ENCODE measurements around the gene DLG2.

Gene DLG2

DNA sequence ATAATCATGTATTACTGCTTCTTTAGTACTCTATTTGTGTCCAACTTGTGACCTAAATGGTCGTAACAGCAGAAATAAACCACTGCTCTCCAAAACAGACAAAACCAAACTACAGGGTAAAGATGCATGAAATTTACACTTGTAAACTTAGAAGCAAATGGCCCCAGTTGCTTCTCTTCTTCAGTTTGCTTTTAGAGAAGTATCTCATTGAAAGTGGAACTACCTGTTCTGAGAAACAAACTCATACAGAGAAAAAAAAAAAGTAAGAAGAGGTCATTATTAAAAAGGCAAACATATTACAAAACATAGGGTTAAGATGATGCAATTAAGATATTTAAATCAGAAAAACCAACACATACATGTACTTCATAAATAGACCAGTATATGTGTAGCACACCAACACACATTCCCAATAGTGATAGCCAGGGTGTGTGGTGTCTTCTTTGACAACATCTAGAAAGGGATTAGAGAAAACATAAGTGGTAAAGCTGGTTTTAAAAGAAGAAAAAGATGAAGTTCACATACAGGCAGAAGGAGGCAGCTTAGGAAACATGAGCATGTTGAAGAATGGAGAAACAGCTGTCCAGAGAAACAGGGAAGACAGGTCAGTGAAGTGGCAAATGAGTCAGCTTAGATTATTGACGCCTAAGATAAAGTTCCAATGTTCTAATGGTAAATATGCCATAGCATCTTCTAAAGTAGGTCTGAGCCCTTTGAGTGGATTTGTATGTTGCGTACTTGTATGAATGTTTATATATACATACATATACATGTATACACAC lies 1496.3 kb downstream of the DLG2 start:
- DNase-seq (ENCODE audit: low spot score): no peak

DNA sequence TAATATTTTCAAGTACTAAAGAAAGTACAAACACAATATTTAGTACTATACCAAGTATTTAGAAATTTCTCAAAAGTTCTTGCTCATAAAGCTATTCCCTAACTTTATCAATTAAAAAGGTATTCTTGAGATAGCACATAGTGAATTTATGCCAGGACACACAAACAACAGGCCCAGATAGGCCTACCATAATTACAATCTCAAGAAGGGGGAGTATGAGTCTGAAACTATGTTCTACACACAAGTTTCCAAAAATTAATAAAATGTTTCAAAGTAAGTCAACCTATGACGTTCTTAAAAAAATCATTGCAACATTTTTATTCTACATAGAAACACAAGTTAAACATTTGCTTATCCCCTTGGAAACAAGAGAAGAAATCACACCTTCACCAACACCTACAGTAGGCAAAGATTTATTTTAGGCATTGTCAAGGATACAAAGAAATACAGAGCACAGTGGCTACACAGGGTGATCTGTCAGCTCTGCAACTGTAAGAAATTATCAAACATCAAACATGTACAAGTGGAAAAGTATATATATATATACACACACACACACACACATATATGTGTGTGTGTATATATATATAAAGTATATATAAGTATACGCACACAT lies 1497.1 kb downstream of the DLG2 start:
- no peak for DNase-seq (ENCODE audit: low spot score)

DNA sequence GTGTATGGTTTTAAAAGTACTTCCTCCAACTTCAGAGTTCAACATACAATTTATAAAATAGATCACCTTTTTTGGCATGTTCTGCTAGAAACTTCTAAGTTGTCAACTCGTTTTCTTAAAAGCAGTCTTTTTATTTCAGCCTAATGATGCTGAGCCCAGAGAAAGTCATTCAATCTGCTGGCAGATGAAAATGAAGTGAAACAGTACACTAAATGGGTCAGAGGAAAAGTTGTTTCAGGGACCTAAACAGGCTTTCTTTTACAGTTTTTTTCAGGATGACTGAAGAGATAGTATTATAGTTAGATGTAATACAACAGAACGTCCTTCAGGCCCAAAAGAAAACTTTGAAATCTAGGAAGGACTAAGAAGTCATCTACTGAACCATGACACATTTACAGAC lies 1498.3 kb downstream of the DLG2 start:
- no peak for DNase-seq (ENCODE audit: low spot score)

DNA sequence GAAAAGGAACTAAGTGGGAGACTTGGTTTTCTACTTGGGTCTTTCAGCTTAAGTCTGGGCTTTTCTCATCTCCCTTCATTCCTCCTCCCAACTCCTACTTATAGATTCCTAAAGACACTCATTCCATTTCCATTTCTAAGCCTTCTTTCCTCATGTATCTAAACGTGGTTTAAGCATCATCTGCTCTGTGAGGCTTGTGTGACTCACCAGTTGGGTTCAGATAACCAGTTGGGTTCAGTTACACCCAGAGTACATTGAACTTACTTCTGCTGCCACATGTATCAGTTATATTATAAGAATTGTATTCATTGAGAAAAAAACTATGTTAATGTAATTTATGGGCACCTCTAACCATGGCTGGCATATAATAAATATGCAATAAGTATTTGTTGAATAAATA lies 1509.8 kb downstream of the DLG2 start:
- DNase-seq (ENCODE audit: low spot score): no peak

DNA sequence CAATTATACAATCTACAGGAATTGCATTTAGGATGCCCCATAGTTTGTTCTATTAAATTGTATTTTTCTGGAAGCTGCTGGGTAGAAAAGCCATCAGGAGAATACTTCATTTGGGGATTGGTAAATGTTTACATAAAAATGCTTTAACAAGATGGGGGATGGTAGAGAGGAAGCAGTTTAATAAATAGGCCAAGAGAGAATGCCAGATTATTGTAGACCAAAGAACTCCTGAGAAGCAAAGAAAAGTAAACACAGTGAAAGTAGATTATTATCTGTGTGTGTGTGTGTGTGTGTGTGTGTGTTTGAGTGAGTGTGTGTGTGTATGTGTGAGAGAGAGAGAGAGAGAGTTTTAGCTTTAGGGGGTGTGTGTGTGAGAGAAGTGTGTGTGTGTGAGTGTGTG lies 1520.6 kb downstream of the DLG2 start:
- no peak for DNase-seq (ENCODE audit: low spot score)

DNA sequence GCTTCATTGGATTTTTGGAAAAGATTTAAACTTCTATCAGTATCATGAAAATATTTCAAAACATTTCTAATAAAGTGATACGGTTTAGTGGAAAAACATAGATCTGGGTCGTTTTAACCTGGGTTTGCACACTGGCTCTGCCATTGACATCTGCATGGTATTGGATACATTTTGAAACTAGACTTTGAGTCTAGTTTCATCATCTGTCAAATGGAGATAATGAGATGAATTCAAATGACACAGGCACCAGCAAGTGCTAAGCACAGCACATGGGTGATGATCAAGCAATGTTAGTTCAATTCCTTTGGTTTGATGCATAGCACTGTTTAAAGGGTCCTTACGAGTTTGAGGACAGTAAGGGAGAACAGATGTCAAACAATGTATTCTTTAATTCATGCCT lies 1522.0 kb downstream of the DLG2 start:
- DNase-seq (ENCODE audit: low spot score): no peak

DNA sequence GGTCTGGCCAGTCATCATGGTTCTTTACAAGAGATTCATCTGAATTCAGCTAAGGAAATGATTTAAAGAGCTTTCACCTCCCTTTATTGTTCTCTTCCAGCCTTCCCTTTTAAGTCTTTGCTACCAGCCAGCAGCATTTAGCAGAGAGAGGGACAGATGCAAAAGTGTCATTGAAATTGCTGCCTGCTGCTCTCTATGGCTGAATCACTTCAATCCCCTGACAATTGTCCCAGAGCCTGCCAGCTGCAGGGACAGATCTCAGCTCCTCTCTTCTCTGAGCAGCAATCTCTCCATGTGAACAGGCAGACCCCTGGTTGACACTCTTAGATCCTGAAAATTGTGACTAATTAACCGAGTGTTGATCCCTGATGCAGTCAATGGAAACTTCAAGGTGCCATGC lies 1524.0 kb downstream of the DLG2 start:
- DNase-seq (ENCODE audit: low spot score): no peak

DNA sequence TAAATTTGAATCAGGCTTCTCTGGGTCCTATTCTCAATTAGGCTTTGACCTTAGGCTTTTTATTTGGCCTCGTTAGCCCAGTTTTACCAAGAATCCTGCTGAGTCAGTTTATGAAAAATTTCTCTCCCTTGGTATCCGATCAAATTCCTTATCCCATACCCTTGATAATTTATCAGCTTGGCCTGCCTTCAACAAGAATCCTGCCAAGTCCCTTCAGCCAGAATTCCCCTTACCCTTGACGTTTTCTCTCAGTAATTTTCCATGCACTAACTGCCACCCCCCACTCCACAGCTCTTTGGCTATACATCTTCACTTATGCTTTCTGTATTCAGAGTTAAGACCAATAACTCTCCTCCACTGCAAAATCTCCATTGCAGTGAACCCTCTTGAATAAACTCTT lies 1530.0 kb downstream of the DLG2 start:
- DNase-seq (ENCODE audit: low spot score): peak; percentile 43

DNA sequence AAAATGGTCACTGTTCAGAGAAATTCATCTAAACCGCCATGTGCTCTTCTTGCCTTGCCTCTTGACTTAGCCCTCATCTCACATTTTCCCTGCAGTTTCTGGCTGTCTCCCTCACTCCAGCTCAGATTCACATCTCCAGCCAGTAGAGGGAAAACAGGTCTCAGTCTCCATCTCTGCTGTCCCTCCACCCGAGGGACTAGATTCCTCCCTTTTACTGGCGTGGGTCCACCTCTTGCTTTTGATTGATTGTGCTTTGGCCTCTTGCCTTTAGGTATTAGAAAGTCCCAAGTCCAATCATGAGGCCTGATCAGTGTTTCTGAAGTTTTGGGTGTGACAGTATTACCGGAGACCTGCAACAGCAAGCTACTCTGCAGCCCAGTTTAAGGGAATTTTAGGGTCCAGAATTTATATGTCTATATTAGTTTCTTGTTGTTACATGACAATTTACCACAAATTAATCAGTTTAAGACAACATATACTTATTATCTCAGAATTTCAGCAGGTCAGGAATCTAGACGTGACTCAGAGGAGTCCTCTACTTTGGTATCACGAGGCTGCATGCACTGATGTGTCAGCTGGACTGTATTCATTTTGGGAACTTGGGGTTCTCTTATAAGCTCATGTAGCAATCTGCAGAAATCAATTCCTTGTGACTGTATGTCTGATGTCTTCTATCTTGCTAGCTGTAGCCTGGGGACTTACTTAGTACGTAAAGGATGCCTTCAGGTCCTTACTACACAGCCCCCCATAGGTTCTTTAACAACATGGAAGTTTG lies 1535.7 kb downstream of the DLG2 start:
- DNase-seq (ENCODE audit: low spot score): peak; percentile 22

DNA sequence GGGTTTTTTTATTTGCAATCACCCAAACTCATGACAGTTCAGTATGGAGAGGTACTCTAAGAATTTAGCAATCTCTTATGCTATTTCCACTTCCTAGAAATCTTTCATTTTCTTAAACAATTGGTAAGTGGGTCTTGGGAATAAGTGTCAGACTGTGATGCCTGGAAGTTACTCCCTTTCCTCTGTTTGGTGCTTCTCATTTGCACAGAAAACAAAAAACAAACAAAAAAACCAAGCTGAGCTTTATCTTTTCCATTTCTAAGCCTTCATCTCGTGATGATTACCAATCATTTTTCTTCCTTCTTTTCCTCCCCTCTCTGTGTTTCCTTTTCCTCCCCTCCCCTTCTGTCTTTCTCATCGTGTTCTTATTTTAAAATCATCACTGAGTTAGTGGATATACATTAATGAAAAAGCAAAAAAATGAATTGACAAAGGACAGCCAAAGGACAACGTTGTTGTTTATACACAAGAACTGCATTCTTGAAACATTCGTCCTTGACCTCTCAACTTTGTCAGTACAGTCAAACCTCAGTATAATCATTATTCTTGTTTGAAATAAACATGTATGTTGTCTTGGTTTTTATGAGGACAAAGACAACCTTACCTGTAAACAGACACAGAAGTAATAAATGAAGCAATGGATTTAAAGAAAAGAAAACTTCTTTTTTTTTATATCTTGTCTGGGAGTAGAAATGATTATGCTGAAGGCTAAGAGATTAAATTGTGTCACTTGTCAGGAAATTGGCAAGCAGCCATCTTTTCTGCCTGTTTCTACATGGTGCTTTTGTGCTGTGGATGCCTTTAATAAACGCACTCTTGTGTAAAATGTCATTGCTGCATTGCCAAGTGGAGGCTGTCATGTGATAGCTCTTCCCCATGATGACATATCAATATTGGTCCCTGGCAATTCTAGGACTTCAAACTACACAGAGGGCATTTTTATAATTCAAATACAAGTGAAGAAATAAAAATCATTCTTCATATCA lies 1537.8 kb downstream of the DLG2 start:
- DNase-seq (ENCODE audit: low spot score): peak; percentile 27

DNA sequence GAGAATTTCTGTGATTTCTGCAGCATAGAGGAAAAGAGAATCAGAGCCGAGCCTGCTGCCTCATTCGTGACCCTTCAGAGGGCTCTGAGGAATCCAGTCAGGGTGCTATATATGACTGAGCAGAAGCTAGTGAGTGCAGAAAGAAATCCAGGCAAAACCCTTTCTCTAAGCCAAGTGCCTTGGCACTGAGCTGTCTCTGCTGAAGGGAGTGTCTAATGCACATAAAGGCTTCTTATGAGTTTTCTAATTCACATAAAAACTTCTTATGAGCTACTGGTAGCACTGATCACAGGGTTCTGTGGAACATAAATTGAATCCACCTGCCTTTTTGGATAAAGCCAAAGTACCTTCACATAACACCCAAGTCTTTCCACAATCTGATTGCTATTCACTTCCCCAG lies 1555.3 kb downstream of the DLG2 start:
- DNase-seq (ENCODE audit: low spot score): no peak

DNA sequence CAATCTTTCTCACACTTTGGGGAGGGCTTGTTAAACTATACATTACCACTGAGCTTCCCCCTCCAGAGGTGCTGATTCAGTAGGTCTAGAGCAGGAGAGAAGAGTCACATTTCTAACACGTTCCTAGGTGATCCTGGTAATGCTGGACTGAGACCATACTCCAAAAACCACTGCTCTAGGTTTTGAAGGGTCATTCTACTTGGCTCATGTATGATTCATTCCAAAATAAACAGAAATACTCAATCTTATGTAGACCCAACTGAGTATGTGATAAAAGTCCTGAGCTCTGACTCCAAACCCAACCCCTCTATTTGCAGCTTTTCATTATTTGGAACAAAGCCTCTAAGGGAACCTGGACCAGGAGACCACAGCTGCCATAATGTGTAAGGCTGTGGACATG lies 1558.1 kb downstream of the DLG2 start:
- DNase-seq (ENCODE audit: low spot score): no peak

DNA sequence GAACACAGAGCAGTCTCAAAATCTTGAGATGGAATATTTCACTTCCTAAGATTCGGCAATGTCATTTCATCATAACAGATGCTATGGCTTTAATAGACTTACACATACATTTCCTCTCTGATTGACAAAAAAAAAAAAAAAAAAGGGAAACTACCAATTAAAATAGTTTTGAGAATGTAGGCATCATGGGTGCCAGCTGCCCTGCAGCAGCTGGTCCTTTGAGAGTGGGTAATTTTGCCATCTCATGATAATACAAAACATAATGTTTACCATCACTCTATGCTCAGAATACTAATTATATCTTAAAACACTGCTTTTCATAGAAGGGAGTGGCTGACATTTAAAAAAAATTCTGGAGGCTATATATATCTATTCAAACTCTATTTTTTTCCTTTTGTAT lies 1565.4 kb downstream of the DLG2 start:
- no peak for DNase-seq (ENCODE audit: low spot score)

DNA sequence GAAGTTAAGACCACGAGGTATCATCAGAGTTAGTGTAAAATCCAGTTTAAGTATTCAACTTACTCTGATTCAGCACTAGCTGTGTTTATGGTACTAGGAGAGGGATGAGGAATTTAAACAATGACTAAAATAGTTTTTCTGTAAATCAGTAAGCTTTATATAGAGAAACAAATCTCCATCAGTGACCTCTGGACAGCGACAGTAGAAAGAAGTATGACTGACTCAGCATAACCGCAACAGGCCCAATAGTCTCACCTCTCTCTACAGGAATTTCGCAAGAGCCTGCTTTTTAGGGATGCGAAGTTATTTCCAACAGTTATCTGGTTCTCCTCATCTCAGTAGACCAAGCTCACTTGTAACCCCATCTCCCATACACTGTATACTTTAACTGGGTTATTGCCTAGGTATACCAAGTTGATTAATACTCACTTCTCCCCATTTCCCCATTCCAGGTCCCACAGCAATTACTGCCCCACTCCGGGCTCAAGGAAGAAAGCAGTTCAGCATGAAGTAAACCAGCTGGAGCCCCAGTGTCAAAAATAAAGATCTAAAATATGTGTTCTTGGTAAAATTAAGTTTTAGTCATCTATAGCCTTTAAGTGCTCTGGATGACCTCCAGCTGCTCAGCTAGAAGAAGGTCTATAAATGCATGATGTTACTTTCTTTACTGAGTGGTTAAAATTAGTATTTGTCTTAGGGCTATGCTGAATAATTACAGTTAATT lies 1570.3 kb downstream of the DLG2 start:
- no peak for DNase-seq (ENCODE audit: low spot score)

DNA sequence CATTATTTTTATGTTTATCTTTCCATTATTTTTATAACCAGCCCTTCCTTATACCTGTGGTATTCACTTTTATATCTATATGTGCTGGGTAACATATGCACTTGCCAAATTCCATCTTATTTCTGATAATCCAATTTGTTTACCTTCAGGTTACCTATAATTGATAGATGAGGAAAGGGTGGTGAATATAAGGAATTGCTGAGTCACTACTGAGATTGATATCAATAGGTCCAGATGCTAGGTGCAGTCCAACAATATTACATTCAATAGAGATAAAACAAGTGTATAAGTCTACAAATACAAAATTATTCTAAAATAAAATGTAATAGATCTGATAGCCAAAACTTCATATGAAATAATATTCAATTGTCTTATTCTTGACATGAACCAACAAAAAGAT lies 1582.0 kb downstream of the DLG2 start:
- no peak for DNase-seq (ENCODE audit: low spot score)

DNA sequence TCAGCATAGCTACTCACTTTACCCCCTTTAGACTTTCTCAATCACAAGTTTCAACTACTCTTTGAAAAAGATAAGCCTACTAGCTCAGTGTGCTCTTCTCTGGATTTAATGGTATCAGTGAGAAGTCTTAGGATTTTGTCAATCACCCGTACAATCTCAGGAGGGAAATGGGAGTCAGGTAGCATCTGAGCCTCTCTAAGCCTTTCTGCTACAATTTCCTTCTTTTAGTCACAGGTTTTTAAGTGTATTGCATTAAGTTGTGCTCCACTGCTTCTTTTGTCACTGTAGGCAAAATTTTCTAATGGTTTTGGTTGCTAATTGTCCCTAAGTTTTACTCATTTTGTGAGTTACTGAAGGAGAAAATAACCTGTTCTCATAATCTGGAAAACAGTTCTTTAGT lies 1582.4 kb downstream of the DLG2 start:
- no peak for DNase-seq (ENCODE audit: low spot score)

DNA sequence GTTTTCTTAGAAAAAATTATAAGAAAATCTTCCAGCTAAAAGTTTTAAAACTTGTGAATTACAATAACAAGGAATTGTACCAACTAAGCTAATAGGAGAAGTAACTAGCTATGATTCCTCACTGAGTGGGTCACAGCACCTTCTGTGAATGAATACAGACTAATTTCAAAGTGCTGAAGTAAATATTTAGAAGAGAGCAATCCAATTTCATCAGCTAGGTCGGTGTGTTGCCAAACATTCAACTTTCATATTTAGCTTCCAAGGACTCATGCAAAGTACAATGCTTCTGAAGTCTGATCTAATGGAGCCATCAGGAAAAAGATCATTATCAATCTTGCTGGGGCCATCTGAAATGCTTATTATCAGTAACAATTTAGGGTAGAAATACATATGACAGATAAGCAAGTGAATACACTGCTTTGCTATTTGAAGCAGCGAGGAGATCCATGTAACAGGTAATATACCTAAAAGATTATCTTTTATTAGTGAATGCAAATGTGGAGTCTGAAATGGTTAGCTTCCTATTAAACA lies 1590.4 kb downstream of the DLG2 start:
- DNase-seq (ENCODE audit: low spot score): peak; percentile 51

DNA sequence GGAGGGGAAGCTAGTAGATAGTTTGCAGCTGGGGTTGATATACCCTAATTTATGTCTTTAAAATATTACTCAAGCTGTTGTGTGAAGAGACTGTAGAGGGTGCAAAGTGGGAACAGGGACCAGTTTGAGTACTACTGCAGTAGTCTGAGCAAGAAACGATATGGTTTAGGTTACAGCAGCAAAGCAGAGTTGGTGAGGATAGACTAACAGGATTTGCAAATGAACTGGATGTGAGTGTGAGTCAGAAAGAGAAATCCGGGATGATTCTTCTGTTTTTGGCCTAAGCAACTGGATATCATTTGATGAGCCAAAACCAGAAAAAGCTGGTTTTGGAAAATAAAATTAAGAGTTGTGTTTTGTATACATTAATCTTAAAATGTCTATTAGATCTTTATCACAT lies 1591.5 kb downstream of the DLG2 start:
- DNase-seq (ENCODE audit: low spot score): no peak

DNA sequence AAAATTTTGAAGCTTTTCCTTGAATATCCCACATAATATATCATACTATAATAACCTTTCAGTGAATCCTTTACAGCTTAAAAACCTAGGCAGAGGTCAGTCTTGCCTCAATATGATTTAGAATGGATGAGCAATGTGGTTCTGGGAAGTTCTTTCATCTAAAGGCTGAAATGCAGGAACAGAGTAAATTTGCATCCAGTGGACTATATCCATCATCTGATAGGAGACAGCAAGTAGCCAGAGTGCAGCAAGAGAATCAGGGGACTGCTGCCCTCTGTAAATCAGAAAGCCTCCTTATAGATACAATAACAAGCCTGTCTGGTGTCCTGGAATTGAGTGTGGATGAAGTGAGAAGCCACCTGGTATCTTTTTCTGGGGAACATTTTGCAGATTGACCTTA lies 1592.7 kb downstream of the DLG2 start:
- peak; percentile 49 for DNase-seq (ENCODE audit: low spot score)

DNA sequence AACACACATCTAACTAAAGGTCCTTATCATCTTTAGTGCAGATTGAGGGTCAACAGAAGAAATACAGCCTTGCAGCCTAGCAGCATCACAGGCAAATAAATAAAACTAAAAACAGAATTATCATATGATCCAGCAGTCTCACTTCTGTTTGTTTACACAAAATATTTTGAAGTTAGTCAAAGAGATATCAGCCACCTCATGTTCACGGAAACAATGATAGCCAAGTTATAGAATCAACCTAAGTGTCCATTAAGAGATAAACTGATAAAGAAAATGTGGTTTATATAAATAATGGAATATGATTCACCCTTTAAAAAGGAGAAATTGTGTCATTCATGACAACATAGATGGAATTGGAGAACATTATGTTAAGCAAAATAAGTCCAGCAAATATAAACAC lies 1602.9 kb downstream of the DLG2 start:
- DNase-seq (ENCODE audit: low spot score): no peak

DNA sequence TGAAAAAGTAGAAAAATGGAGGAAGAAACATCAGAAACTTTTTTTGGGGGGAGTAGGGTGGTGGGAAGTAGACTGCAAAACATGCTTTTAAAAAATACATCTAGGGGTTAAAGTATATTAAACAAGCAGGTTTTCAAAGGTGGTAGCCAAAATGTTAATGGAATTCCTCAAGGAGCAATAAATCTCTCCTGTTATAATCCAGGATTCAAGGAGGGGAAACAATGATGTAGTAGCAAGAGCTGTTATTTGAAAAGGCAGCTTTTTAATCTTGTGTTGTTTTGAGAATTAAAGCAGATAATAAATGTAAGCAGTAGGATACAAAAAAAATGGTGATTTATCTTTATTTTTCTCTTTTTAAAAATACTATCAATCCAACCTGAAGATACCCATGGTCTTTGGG lies 1604.4 kb downstream of the DLG2 start:
- no peak for DNase-seq (ENCODE audit: low spot score)

Measured in SK-N-DZ (cell line).